SW 1271 (cell line): Measurements from ENCODE around the gene LTN1.
"Not testable (repeated sequence)": the region's sequence is repeated elsewhere in the genome, so short reads cannot be mapped to it uniquely, and the experiment has no call there.

Experiments
- DNase-seq, 2 experiments: peaks; one replicate each; lab custom pipeline; 2025; lab: John Stamatoyannopoulos, UW

LTN1 gene, protein sequence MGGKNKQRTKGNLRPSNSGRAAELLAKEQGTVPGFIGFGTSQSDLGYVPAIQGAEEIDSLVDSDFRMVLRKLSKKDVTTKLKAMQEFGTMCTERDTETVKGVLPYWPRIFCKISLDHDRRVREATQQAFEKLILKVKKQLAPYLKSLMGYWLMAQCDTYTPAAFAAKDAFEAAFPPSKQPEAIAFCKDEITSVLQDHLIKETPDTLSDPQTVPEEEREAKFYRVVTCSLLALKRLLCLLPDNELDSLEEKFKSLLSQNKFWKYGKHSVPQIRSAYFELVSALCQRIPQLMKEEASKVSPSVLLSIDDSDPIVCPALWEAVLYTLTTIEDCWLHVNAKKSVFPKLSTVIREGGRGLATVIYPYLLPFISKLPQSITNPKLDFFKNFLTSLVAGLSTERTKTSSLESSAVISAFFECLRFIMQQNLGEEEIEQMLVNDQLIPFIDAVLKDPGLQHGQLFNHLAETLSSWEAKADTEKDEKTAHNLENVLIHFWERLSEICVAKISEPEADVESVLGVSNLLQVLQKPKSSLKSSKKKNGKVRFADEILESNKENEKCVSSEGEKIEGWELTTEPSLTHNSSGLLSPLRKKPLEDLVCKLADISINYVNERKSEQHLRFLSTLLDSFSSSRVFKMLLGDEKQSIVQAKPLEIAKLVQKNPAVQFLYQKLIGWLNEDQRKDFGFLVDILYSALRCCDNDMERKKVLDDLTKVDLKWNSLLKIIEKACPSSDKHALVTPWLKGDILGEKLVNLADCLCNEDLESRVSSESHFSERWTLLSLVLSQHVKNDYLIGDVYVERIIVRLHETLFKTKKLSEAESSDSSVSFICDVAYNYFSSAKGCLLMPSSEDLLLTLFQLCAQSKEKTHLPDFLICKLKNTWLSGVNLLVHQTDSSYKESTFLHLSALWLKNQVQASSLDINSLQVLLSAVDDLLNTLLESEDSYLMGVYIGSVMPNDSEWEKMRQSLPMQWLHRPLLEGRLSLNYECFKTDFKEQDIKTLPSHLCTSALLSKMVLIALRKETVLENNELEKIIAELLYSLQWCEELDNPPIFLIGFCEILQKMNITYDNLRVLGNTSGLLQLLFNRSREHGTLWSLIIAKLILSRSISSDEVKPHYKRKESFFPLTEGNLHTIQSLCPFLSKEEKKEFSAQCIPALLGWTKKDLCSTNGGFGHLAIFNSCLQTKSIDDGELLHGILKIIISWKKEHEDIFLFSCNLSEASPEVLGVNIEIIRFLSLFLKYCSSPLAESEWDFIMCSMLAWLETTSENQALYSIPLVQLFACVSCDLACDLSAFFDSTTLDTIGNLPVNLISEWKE (N-terminal part only)

DNA sequence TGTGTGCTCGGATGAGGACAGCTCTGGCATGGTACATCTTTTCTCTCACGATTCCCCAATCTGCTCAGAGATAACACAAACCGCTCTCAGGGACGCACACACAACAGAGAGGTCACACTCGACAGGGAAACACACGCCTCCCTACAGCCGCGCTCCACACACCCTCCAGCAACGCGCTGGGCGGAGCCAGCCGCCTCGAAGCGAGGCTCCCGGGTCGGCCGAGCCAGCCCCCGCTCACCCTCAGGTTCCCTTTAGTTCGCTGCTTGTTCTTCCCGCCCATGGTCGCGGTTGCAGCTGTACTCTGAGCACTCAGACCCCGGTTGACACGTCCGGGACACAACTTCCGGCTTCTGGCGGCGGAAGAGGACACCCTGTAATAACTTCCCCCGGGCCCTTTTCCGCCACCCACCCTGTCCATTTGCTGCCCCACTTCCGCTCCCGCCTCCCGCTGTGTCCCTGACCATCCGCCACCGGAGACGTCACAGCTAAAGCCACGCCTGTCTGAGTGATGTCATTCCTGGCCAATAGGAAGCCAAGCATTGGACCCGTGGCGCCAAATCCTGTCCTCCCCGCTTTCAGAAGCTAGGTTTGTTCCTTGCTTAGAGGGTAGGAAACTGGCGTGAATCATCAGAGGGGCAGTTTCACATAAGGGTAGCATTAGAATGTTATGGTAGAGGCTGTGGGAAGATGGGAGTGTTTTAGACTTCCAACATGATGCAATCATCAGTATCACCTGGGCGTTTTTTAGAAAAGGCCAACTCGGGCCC, at the start of gene LTN1:
Gene LTN1 (minus strand): TSS at position 352 of the 767 bp plus-strand sequence. CDS start 72 bp downstream, at position 280.
- DNase-seq = peak; percentile 90 to 96

DNA sequence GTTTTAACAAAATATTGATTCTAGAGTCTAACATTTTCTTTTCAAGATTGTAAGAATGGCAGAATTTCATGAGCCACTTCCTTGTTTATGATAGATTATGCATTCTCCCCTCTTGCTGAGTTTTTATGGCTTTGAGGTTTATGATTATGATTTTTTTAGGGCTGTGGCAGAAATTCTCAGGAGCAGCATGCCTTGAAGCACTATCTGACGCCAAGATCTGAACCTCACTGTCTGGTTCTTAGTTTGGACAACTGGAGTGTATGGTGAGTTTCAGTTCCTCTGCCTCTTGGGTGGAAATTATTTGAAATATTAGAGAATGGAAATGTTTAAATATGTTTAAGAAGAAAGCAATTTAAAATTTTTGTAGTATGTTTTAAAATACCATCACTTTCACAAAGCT, 42.0 kb upstream of the LTN1 start:
- no peak for DNase-seq

DNA sequence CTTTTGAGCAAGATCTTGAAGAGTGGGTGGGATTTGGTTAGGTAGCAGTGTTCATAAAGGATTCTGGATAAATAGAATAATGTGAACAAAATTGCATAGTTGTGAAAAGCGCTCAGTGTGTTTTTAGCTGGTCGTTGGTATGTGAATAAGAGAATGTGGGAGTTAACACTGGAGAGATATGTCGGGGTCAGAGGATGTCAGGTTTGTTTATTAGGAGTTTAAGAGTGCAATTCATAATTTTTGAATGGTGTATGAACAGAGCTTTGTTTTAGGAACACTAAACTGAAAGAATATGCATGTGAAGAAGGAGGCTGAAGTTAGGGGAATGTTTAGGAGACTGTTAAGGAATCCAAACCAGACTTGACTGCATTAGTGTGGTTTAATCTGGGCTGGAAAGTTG, 41.2 kb upstream of the LTN1 start:
- DNase-seq = no peak

DNA sequence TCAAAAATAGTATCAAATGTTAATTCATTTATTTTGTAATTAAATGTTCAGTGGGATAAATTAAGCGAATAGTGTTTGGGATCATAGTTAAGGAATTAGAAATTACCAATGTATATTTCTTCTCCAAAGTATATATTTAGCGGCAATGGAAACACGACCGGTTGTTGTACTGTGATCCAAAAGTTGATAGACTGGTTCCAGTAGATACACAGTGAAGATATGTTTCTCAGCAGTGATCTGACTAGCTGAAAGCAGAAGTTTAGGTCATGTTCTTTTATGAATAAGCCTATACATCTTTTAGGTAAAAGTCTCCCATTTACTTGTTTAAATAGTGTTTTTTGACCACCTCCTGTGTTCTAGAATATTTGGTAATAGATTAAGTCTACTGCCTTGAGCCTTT, 40.6 kb upstream of the LTN1 start:
- no peak for DNase-seq

DNA sequence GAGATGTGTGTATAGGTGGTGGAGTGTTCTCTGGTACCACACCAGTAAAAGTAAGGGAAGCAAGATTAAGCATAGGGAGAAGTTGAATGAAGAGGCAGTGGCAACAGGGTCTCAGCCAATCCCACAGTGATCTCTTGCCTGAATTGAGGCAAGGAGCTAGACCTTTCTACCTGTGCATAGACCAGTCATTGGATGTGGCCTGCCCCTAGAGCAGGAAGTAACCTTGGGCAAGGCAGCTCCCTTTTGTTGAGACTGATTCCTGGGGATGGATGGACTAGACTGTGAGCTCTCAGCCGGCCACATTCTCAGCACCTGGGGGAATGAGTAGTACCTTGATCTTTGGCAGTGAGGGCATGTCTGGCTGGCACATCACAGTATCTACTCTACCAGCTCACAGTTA, 38.2 kb upstream of the LTN1 start:
- no peak for DNase-seq

DNA sequence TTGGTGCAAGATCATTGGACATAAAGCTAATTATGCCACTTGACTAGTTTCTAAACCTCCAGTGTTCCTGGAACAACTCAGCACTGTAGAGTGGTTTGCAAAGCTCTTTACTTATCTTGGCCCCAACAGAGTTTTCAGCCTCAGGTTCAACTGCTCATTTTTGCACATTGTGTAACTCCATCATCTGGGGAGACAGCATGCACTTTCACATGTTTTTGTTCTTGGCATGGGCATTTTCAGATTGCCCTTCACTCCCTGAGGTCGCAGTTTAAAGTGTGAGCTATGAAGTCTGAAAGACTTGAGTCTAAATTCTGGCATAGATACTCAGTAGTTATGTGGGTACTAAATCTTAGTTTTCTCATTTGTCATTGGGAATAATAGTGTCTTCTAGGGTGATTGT, 36.8 kb upstream of the LTN1 start:
- no peak for DNase-seq

DNA sequence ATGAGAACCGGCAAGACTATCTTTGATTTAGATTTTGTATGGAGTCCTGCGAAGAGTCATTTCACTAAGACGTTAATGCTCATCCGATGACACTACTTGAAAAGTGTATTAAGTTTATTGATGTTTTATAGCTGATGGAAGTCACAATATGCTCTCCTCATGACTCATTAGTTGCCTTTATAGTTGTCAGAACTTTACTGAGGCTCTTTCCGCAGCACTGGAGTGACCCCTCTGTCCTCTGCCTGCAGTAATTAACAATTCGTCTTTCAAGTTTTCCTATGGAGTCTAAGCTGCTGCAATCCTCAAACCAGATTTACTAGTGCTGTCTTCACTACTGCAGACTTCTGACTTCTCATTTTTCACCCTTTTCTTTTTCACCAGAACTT, 32.6 kb upstream of the LTN1 start:
- DNase-seq = no peak

DNA sequence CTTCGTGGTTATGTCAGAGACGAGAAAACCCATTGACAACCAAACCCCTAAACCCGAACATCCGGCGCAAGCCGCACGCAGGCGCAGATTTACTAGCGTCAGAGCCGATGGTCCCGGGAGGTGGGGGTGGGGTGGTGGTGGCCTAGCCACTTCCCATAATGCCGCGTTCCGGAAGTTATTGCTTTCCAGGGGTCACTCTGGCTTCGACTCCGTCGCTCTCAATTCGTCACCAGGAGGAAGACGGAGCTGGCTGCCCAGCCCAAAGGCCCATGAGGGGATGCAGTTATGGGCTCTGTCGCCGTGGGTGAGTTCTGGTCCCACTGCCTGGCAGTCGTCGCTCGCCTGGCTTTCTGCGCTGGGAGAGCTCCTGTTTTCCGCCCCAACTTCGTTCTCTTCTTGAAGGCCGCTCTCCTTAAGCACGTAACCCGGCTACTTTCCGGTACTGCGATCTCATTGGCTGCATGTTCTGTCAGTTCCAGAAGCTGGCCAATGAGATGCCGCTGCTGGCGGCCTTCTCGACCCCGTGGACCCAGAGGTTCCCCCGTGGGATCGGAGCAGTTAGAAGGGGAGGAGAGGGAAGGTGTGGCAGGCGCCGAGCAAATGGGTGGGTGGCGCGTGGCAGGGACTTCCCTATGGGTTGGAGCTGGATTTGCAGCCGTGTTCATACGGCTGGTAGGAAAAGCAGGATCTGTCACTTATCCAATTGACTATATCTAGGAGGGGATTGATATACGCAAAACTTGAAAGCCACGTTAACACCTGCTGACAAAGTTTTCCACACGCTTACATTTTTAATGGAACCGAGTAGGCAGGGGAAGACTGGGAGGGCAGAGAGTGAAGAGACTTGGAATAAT, 32.0 kb upstream of the LTN1 start, which contains the start of gene USP16:
Gene USP16 (plus strand): TSS at position 195 of the 854 bp plus-strand sequence. CDS start 3,246 bp downstream, outside the sequence.
- peak; percentile 91 to 96 for DNase-seq

DNA sequence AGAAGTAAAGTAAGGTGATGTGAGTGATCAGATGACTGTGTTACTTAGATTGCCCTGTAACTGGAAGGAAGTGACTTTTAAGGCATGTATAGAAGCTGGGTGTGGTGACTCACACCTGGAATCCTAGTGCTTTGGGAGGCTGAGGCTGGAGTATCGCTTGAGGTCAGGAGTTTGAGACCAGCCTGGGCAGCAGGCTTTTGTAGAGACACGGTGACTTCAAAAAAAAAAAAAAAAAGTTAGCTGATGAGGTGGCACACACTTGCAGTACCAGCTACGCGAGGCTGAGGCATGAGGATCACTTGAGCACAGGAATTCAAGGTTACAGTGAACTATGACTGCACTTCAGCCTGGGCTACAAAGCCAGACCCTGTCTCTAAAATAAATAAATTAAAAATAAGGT, 29.5 kb upstream of the LTN1 start:
- DNase-seq = peak in 1 of 2 experiments; percentile 5

DNA sequence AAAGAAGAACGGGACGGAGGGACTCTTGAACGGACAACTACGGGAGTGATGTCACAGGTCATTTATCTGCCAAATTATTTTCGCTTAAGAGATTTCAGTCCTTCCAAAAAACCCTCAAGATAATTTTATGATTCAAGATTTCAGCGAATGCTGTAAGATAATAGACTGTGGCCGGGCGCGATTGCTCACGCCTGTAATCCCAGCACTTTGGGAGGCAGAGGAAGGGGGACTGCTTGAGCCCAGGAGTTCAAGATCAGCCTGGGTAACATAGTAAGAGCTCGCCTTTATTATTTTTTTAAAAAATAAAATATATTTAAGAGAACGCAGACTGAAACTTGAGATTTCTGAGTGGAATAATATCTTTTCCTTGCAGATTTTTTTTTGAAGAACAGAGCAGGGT, 25.9 kb upstream of the LTN1 start:
- no peak for DNase-seq

DNA sequence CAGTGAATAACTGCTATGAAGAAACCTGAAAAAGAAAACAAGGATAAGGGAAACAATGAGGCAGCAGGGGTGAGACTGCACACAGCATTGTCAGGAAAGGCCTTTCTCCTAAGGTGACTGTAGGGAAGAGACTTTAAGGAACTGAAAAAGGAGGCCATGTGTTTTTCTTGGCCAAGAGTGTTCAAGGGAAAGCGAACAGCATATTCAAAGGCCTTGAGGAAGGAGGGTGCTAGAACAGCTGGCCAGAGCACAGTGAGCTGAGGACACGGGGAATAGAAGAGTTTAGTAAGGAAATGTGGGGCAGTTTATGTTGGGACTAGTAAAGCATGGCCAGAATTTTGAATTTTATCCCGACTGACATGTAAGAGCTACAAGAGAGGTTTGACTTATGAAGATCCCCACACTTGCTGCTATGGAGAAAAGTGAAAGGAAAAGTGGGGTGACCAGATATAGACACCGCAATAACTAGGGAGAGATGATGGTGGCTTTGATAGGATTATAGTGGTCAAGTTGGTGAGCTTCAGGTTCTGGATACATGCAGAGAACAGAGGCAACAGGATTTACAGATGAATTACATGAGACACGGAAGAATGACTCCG, 25.1 kb upstream of the LTN1 start:
- DNase-seq = no peak

DNA sequence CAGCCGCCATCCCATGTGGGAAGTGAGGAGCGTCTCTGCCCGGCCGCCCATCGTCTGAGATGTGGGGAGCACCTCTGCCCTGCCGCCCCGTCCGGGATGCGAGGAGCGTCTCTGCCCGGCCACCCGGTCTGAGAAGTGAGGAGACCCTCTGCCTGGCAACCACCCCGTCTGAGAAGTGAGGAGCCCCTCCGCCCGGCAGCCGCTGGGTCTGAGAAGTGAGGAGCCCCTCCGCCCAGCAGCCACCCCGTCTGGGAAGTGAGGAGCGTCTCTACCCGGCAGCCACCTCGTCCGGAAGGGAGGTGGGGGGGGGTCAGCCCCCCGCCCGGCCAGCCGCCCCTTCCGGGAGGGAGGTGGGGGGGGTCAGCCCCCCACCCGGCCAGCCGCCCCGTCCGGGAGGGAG, 18.6 kb upstream of the LTN1 start:
- not testable (repeated sequence) for DNase-seq

DNA sequence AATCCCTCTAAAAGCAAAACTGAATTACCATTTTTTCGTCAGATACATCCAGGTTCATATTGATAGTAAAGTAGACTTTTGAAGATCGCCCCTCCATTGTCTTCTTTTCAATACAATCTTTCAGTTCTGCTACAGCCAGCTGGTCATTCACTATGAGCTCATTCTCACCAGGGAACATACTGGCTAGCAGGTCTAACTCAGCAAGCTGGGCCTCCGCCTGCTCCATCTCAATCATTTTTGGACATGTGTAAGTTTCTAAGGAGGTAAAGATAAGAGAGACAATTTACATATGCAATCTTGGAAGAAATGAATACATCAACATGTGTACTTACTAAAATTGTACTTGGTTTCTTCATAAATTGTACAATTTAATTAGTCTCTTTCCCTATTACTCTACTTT, 15.7 kb upstream of the LTN1 start:
- DNase-seq = no peak

DNA sequence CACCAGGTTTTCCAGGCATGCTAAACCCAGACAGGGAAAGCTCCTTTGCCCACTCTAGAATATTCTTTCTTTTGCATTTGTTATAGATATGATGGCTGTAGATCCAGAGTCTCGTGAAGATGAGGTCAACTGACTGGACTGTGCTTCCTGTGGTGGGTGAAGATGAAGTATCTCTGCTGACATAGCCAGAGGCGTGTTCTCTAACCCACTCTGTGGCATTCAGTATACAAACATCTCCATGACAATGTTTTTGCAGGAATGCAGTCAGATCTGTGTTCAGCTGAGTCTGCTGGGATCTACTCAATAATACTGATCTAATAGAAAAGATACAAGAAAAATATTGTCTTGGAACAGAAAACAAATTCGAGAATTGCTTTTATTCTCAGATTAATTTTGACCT, 15.1 kb upstream of the LTN1 start:
- DNase-seq = no peak

DNA sequence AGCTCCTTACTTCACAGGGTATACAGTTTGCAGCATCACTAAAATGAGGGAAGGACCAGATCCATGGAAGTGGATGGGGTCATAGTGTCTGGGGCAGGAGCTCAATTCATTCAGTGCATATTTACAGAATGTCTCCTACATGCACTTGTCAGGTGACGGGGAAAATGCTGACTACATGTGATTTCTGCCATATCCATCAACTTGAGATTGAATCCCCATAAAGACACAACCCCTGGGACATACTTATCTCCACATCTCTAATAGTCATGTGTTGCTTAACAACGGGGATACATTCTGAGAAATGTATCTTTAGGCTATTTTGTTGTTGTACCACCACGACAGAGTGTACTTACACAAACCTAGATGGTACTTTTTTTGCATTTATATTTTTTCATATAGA, 14.5 kb upstream of the LTN1 start:
- no peak for DNase-seq

DNA sequence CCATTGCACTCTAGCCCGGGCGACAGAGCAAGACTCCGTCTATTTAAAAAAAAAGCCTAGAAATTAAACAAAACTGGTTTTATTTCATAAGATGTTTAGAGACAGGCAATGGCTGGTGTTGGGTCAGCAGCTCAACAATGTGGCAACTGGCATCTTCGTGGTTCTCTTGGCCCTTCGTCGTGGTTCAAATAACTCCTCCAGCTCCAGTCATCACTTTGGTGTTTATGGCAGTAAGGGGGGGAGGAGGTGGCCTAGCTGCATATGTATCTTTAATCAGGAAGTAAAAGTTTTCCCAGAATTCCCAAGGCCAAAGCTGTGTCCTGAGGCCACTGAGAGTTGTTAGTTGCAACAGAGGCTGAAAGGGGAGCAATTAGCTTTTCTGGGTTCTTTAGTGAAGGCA, 13.0 kb upstream of the LTN1 start:
- no peak for DNase-seq

DNA sequence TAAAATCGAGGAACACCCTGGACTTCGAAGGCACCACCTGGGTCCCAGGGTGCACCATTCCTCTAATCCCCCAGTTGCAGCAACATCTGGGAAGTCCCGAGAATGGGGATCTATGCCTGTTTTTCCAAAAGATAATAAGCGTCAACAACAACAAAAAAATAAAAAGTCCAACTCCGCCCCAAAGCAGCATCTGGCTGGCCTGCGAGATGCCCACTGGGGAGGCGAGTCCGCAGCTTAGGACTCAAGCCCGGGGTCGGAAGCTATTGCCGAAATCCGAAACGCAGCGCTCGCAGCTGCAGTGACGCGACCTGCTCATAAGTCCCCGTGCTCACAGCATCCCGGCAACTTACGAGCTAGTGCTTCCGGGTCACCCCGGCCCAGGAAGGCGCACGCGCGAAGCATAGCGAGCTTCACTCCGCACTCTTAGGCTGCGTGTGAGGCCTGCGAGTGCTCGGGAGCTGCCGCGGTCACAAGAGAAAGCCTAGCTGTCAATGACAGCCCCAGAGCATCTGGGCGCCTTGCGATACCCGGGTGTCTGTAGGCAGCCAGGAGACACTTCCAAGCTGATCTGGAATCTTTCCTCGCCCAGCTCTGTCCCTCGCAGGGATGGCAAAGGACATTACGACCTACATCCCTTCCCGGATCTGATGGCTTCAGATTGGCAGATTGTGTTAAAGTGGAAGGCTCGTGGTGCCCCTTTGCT, 9.9 kb upstream of the LTN1 start:
- DNase-seq = peak; percentile 85 to 89

DNA sequence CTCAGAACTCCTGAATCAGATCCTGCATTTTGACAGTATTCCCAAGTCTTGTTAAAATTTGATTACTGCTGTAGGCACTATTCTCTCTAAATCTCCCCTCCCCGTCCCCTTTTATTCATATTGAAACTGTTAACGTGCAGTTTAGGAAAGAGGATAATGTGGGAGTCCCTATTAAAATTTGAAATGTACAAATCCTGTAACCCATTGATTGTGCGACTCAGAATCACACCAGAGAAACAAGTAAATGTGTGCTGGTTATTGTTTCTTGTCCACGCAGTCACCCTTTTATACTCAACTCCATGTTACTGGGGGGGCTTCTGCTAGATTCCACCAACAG, 584 bp upstream of the LTN1 start:
- no peak for DNase-seq

DNA sequence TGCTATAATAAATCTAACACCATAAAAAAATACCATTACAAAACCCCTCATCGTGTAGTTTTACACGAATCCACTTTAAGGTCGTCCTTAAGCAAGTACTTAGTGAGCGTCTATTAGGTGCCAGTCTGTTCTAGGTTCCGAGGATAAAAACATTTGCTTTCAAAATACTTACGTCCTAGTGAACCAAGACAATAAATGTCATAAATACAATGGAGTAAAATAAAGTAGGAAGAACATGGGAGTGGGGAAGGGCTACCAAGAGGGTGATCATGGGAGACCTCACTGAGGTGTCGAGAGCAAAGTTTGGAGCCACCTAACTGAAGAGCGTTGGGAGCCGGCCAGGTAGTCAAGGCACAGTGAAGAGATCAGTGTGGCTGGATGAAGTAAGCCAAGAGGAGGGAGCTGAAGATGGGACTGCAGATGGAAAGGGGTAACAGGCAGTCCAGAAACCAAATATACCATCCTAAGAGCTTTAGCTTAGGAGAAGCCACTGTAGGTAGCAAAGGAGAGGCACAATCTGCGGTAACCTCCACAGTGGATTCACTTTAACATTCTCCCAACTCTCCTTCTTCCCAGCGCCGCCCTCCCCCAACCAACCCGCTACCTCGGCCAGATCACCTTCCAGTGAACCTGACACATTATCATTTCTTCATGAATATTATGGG, 684 bp downstream of the LTN1 start:
- DNase-seq = no peak
